HUES6 (cell line): ENCODE results near the gene GLI3.

Source experiments
- H3K27ac ChIP-seq: 2 replicates; pipeline ENCODE4 v1.7.0; 2013; ENCODE audit warnings: low read depth, mild to moderate bottlenecking, low read length, inconsistent platforms
- H3K27me3 ChIP-seq: 2 replicates; pipeline ENCODE4 v1.6.1; 2013; ENCODE audit warnings: low read length; ENCODE audit not compliant: control insufficient read depth, insufficient read depth
- H3K36me3 ChIP-seq: 2 replicates; pipeline ENCODE4 v1.6.1; 2013; ENCODE audit warnings: low read length; ENCODE audit not compliant: control insufficient read depth, insufficient read depth
- H3K4me1 ChIP-seq: 2 replicates; pipeline ENCODE4 v1.6.1; 2013; ENCODE audit warnings: low read length; ENCODE audit not compliant: control insufficient read depth, insufficient read depth
- H3K4me3 ChIP-seq: 2 replicates; pipeline ENCODE4 v1.5.1; 2013; ENCODE audit warnings: low read depth, low read length
- H3K9ac ChIP-seq: one replicate; pipeline ENCODE4 v1.6.1; 2013; ENCODE audit warnings: mild to moderate bottlenecking, low read length
- H3K9me3 ChIP-seq: 2 replicates; pipeline ENCODE4 v1.6.1; 2013; ENCODE audit warnings: low read depth, low read length; ENCODE audit not compliant: control insufficient read depth, insufficient read depth

Gene GLI3

GRCh38 chr7:42159130-42159529, 77.9 kb downstream of the GLI3 start:
- H3K36me3 ChIP-seq = no peaks in the 10 kb centered on the region
- no peaks in the 10 kb centered on the region for H3K9me3 ChIP-seq
- no peak overlapping the region for H3K9ac ChIP-seq
- H3K4me1 ChIP-seq = peaks cover 33% of the 10 kb centered on the region
- H3K27ac ChIP-seq = no peak overlapping the region
- no peak overlapping the region for H3K4me3 ChIP-seq
- H3K27me3 ChIP-seq = no peaks in the 10 kb centered on the region

- Histone ChIP-seq H3K27me3 (no peaks in the 10 kb centered on the region), H3K36me3 (no peaks in the 10 kb centered on the region), H3K27ac (no peak overlapping the region), H3K4me1 (peaks cover 43% of the 10 kb centered on the region), H3K9me3 (no peaks in the 10 kb centered on the region), H3K4me3 (no peak overlapping the region), H3K9ac (no peak overlapping the region)
Measured at GRCh38 chr7:42156967-42157721, 79.9 kb downstream of the GLI3 start.

GRCh38 chr7:42156291-42156865, 80.6 kb downstream of the GLI3 start:
- H3K27ac ChIP-seq = no peak overlapping the region
- H3K36me3 ChIP-seq = no peaks in the 10 kb centered on the region
- peaks cover 44% of the 10 kb centered on the region for H3K4me1 ChIP-seq
- H3K4me3 ChIP-seq = no peak overlapping the region
- no peaks in the 10 kb centered on the region for H3K9me3 ChIP-seq
- H3K27me3 ChIP-seq = no peaks in the 10 kb centered on the region
- H3K9ac ChIP-seq = no peak overlapping the region

- no peak overlapping the region for H3K9ac ChIP-seq
- H3K4me1 ChIP-seq = peaks cover 50% of the 10 kb centered on the region
- H3K27me3 ChIP-seq = no peaks in the 10 kb centered on the region
- no peak overlapping the region for H3K27ac ChIP-seq
- no peak overlapping the region for H3K4me3 ChIP-seq
- no peaks in the 10 kb centered on the region for H3K36me3 ChIP-seq
- H3K9me3 ChIP-seq = no peaks in the 10 kb centered on the region
Measured at GRCh38 chr7:42155584-42156290, 81.3 kb downstream of the GLI3 start.

- Histone ChIP-seq H3K27ac (no peak overlapping the region), H3K36me3 (no peaks in the 10 kb centered on the region), H3K4me1 (peaks cover 57% of the 10 kb centered on the region), H3K9ac (no peak overlapping the region), H3K4me3 (no peak overlapping the region), H3K9me3 (no peaks in the 10 kb centered on the region), H3K27me3 (no peaks in the 10 kb centered on the region)
Measured at GRCh38 chr7:42154173-42154572, 82.8 kb downstream of the GLI3 start.

- Histone ChIP-seq H3K27me3 (no peaks in the 10 kb centered on the region), H3K4me1 (peaks cover 57% of the 10 kb centered on the region), H3K9ac (no peak overlapping the region), H3K36me3 (0 out of 2 replicates have a peak, but pooled peaks cover 2% of the 10 kb centered on the region), H3K27ac (no peak overlapping the region), H3K9me3 (no peaks in the 10 kb centered on the region), H3K4me3 (no peak overlapping the region)
Measured at GRCh38 chr7:42152329-42153205, 84.4 kb downstream of the GLI3 start.

- Histone ChIP-seq H3K4me1 (peaks cover 48% of the 10 kb centered on the region), H3K27me3 (no peaks in the 10 kb centered on the region), H3K9ac (no peak overlapping the region), H3K36me3 (0 out of 2 replicates have a peak, but pooled peaks cover 2% of the 10 kb centered on the region), H3K9me3 (no peaks in the 10 kb centered on the region), H3K4me3 (no peak overlapping the region), H3K27ac (no peak overlapping the region)
Measured at GRCh38 chr7:42151309-42151708, 85.7 kb downstream of the GLI3 start.

GRCh38 chr7:42145539-42145938, 91.5 kb downstream of the GLI3 start:
- no peak overlapping the region for H3K9ac ChIP-seq
- no peaks in the 10 kb centered on the region for H3K9me3 ChIP-seq
- 0 out of 2 replicates have a peak, but pooled peaks cover 2% of the 10 kb centered on the region for H3K36me3 ChIP-seq
- no peaks in the 10 kb centered on the region for H3K27me3 ChIP-seq
- H3K4me1 ChIP-seq = peaks cover 5% of the 10 kb centered on the region; the same call in 1 of the 2 replicates
- H3K27ac ChIP-seq = no peak overlapping the region
- no peak overlapping the region for H3K4me3 ChIP-seq

GRCh38 chr7:42144604-42145003, 92.4 kb downstream of the GLI3 start:
- H3K36me3 ChIP-seq = 0 out of 2 replicates have a peak, but pooled peaks cover 2% of the 10 kb centered on the region
- no peak overlapping the region for H3K4me3 ChIP-seq
- H3K27me3 ChIP-seq = no peaks in the 10 kb centered on the region
- H3K4me1 ChIP-seq = no peaks in the 10 kb centered on the region
- H3K27ac ChIP-seq = no peak overlapping the region
- H3K9ac ChIP-seq = no peak overlapping the region
- no peaks in the 10 kb centered on the region for H3K9me3 ChIP-seq

GRCh38 chr7:42143711-42144600, 93.1 kb downstream of the GLI3 start:
- Histone ChIP-seq H3K4me1 (peaks cover 2% of the 10 kb centered on the region; the same call in 1 of the 2 replicates), H3K27me3 (no peaks in the 10 kb centered on the region), H3K9ac (no peak overlapping the region), H3K9me3 (no peaks in the 10 kb centered on the region), H3K4me3 (no peak overlapping the region), H3K27ac (no peak overlapping the region), H3K36me3 (0 out of 2 replicates have a peak, but pooled peaks cover under 1% of the 10 kb centered on the region)
